HepG2 (cell line): Measurements from ENCODE around the gene SEC14L5. TPM values are rescaled to one million over a fixed set of nuclear protein-coding genes. Genes with fewer than 3 reads are reported as not detected.

Experiments
- BATF2 ChIP-seq: sonication (generic); formaldehyde crosslinking; IDR thresholded peaks from 2 replicates; pipeline ENCODE4 v1.8.0; 2022; ENCODE audit warnings: mild to moderate bottlenecking, missing genetic modification reagents, moderate library complexity
- CCDC6 ChIP-seq: sonication (generic); formaldehyde crosslinking; IDR thresholded peaks from 2 replicates; pipeline ENCODE4 v1.8.1; 2022; ENCODE audit warnings: mild to moderate bottlenecking, missing genetic modification reagents, moderate library complexity
- DPF2 ChIP-seq: sonication (generic); formaldehyde crosslinking; IDR thresholded peaks from 2 replicates; pipeline ENCODE4 v1.4.0; 2020; ENCODE audit warnings: mild to moderate bottlenecking, low read depth, missing genetic modification reagents, borderline replicate concordance
- FOXA3 ChIP-seq: IDR thresholded peaks from 2 replicates; pipeline ENCODE4 v1.6.1; 2016; ENCODE audit warnings: missing genetic modification reagents, missing compliant biosample characterization
- GTF2F1 ChIP-seq: fragments of 150-350 bp; IDR thresholded peaks from 2 replicates; pipeline ENCODE4 v1.6.1; 2014; ENCODE audit warnings: low read length
- HNRNPH1 ChIP-seq: fragments of 200-400 bp; formaldehyde crosslinking; optimal IDR thresholded peaks from 2 replicates; pipeline ENCODE3; 2017; ENCODE audit warnings: mild to moderate bottlenecking, low read depth, low read length
- HNRNPK ChIP-seq: fragments of 200-400 bp; formaldehyde crosslinking; IDR thresholded peaks from 2 replicates; pipeline ENCODE4 v1.6.1; 2018; ENCODE audit warnings: low read length, low read depth, moderate library complexity, mild to moderate bottlenecking; ENCODE audit not compliant: poor library complexity, severe bottlenecking
- MAFG ChIP-seq: sonication (generic); formaldehyde crosslinking; IDR thresholded peaks from 2 replicates; pipeline ENCODE4 v1.5.1; 2020; ENCODE audit warnings: mild to moderate bottlenecking, missing genetic modification reagents
- PAF1 ChIP-seq: IDR thresholded peaks from 2 replicates; pipeline ENCODE4 v1.6.1; 2016; ENCODE audit warnings: missing genetic modification reagents, missing compliant biosample characterization
- SMAD1 ChIP-seq: sonication (generic); formaldehyde crosslinking; IDR thresholded peaks from 2 replicates; pipeline ENCODE4 v1.4.0; 2020; ENCODE audit warnings: missing genetic modification reagents, low read depth, mild to moderate bottlenecking, borderline replicate concordance
- THAP11 ChIP-seq: IDR thresholded peaks from 2 replicates; pipeline ENCODE4 v1.6.1; 2016; ENCODE audit warnings: missing biosample characterization, missing genetic modification reagents
- THAP7 ChIP-seq: sonication (generic); formaldehyde crosslinking; IDR thresholded peaks from 2 replicates; pipeline ENCODE4 v1.8.1; 2023; ENCODE audit warnings: mild to moderate bottlenecking, missing genetic modification reagents
- ZBTB2 ChIP-seq: sonication (generic); formaldehyde crosslinking; IDR thresholded peaks from 2 replicates; pipeline ENCODE4 v1.8.0; 2022; ENCODE audit warnings: low read depth, missing genetic modification reagents
- ZBTB33 ChIP-seq: sonication (generic); formaldehyde crosslinking; IDR thresholded peaks from 2 replicates; pipeline ENCODE4 v1.4.0; 2020; ENCODE audit warnings: missing genetic modification reagents
- ZNF251 ChIP-seq: sonication (generic); formaldehyde crosslinking; IDR thresholded peaks from 2 replicates; pipeline ENCODE4 v1.9.0; 2021; ENCODE audit warnings: mild to moderate bottlenecking, missing genetic modification reagents
- ZNF839 ChIP-seq: sonication (generic); formaldehyde crosslinking; IDR thresholded peaks from 2 replicates; pipeline ENCODE4 v1.4.0; 2020; ENCODE audit warnings: missing genetic modification reagents, mild to moderate bottlenecking, borderline replicate concordance
- ZNF841 ChIP-seq: sonication (generic); formaldehyde crosslinking; IDR thresholded peaks from 2 replicates; pipeline ENCODE4 v1.8.1; 2023; ENCODE audit warnings: missing genetic modification reagents, borderline replicate concordance
- polyA plus RNA-seq, 8 experiments: library from polyadenylated mRNA; depleted of rRNA in 3 of 8; stranded (reverse) in 7 of 8; unstranded in 1 of 8; fragments of >200 nt; fragmentation: Illumina TruSeq in 4 of 8; extraction: Trizol in 4 of 8; gene quantifications; 2 replicates each; pipeline versions ENCODE4 v1.2.1 to v1.2.3, GENCODE V29; 2011 to 2016; ENCODE audit warnings: low read depth in 4 of 8, missing spikeins in 1 of 8, mixed read lengths in 1 of 8; ENCODE audit not compliant: insufficient read depth in 1 of 8
- total RNA-seq, 5 experiments: library from RNA; depleted of rRNA; stranded (reverse); fragments of >200 nt; fragmentation: Illumina TruSeq; extraction: Trizol; gene quantifications; 2 replicates each; pipeline ENCODE4 v1.2.3, GENCODE V29; 2016; ENCODE audit warnings: low read depth in 1 of 5
- TF ChIP-seq, protein P1 (sequence below): sonication (generic); formaldehyde crosslinking; IDR thresholded peaks from 2 replicates; pipeline ENCODE4 v1.4.0; 2020; ENCODE audit warnings: missing genetic modification reagents
- TF ChIP-seq, protein P2 (sequence below): sonication (generic); formaldehyde crosslinking; IDR thresholded peaks from 2 replicates; pipeline ENCODE4 v1.4.0; 2020; ENCODE audit warnings: missing genetic modification reagents, borderline replicate concordance

Gene SEC14L5
- total and polyA plus RNA-seq, 2 of the 13 experiments (the other 11 are each of a cell fraction or from before 2014, with no cell fraction given), result 0.40 to 0.42 TPM

- TF ChIP-seq, protein P1, sequence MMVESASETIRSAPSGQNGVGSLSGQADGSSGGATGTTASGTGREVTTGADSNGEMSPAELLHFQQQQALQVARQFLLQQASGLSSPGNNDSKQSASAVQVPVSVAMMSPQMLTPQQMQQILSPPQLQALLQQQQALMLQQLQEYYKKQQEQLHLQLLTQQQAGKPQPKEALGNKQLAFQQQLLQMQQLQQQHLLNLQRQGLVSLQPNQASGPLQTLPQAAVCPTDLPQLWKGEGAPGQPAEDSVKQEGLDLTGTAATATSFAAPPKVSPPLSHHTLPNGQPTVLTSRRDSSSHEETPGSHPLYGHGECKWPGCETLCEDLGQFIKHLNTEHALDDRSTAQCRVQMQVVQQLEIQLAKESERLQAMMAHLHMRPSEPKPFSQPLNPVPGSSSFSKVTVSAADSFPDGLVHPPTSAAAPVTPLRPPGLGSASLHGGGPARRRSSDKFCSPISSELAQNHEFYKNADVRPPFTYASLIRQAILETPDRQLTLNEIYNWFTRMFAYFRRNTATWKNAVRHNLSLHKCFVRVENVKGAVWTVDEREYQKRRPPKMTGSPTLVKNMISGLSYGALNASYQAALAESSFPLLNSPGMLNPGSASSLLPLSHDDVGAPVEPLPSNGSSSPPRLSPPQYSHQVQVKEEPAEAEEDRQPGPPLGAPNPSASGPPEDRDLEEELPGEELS (CRISPR knock-in tag), result no peak
- TF ChIP-seq SMAD1 (CRISPR knock-in tag) (no peak), THAP11 (CRISPR knock-in tag) (peak; percentile 72), DPF2 (CRISPR knock-in tag) (peak; percentile 72), MAFG (no peak), ZNF251 (CRISPR knock-in tag) (no peak), CCDC6 (CRISPR knock-in tag) (no peak), ZNF841 (CRISPR knock-in tag) (no peak), GTF2F1 (no peak), BATF2 (no peak), THAP7 (CRISPR knock-in tag) (no peak; the same call in 1 of the 2 replicates), HNRNPH1 (no peak), ZNF839 (0 out of 2 replicates have a peak, but pooled peaks have one; percentile 40), PAF1 (no peak), ZBTB2 (no peak), HNRNPK (no peak), FOXA3 (CRISPR knock-in tag) (0 out of 2 replicates have a peak, but pooled peaks have one; percentile 44), ZBTB33 (CRISPR knock-in tag) (no peak)
- TF ChIP-seq, protein P2, sequence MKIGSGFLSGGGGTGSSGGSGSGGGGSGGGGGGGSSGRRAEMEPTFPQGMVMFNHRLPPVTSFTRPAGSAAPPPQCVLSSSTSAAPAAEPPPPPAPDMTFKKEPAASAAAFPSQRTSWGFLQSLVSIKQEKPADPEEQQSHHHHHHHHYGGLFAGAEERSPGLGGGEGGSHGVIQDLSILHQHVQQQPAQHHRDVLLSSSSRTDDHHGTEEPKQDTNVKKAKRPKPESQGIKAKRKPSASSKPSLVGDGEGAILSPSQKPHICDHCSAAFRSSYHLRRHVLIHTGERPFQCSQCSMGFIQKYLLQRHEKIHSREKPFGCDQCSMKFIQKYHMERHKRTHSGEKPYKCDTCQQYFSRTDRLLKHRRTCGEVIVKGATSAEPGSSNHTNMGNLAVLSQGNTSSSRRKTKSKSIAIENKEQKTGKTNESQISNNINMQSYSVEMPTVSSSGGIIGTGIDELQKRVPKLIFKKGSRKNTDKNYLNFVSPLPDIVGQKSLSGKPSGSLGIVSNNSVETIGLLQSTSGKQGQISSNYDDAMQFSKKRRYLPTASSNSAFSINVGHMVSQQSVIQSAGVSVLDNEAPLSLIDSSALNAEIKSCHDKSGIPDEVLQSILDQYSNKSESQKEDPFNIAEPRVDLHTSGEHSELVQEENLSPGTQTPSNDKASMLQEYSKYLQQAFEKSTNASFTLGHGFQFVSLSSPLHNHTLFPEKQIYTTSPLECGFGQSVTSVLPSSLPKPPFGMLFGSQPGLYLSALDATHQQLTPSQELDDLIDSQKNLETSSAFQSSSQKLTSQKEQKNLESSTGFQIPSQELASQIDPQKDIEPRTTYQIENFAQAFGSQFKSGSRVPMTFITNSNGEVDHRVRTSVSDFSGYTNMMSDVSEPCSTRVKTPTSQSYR, result peak; percentile 79
These were observed 10.2 kb upstream of the SEC14L5 start (continued) for GRCh38 chr16:4947722-4948503.
